Lung (tissue), 12 donors: ENCODE data around the gene YBX1. TPM values are rescaled to one million over a fixed set of nuclear protein-coding genes. Genes with fewer than 3 reads are reported as not detected.

Experiments
- ATAC-seq: fragments of 200-7000 bp; cut with Tn5 transposase; one replicate; pipeline ENCODE4 v1.9.1; 2020; ENCODE audit warnings: moderate number of reproducible peaks; ENCODE audit not compliant: insufficient read depth, low FRiP score
- DNase-seq, 3 donors: peaks; one replicate each; pipeline ENCODE4 v3.0.0-alpha.2; 2013 to 2017
- H3K27ac ChIP-seq, 2 donors: one replicate each; pipeline ENCODE4 v1.5.1; 2013; ENCODE audit warnings: mild to moderate bottlenecking in 2 of 2, moderate library complexity in 2 of 2, control low read depth in 1 of 2, inconsistent platforms in 1 of 2, low read depth in 1 of 2, low read length in 1 of 2
- H3K27me3 ChIP-seq, 3 donors: one replicate each; pipeline ENCODE4 v1.5.1; 2013; ENCODE audit warnings: low read length in 2 of 3; ENCODE audit not compliant: control insufficient read depth in 3 of 3, insufficient read depth in 3 of 3
- H3K36me3 ChIP-seq, 4 donors: one replicate each; pipeline ENCODE4 v1.5.1; 2013; ENCODE audit warnings: low read length in 4 of 4, mild to moderate bottlenecking in 1 of 4, moderate library complexity in 1 of 4; ENCODE audit not compliant: control insufficient read depth in 4 of 4, insufficient read depth in 4 of 4
- H3K4me1 ChIP-seq, 5 donors: one replicate each; pipeline ENCODE4 v1.5.1; 2013; ENCODE audit warnings: low read length in 5 of 5, mild to moderate bottlenecking in 2 of 5, moderate library complexity in 1 of 5; ENCODE audit not compliant: control insufficient read depth in 5 of 5, insufficient read depth in 5 of 5
- H3K4me3 ChIP-seq: one replicate; pipeline ENCODE4 v1.5.1; 2013; ENCODE audit warnings: mild to moderate bottlenecking, control low read depth, moderate library complexity
- H3K9ac ChIP-seq, 2 donors: one replicate each; pipeline ENCODE4 v1.5.1; 2013; ENCODE audit warnings: low read length in 2 of 2, control low read depth in 1 of 2; ENCODE audit not compliant: insufficient read depth in 1 of 2
- H3K9me3 ChIP-seq, 4 donors: one replicate each; pipeline ENCODE4 v1.5.1; 2013; ENCODE audit warnings: low read length in 3 of 4, mild to moderate bottlenecking in 1 of 4, moderate library complexity in 1 of 4; ENCODE audit not compliant: control insufficient read depth in 4 of 4, insufficient read depth in 3 of 4
- CTCF ChIP-seq: IDR thresholded peaks from 2 replicates; pipeline ENCODE4 v1.5.1; 2012; ENCODE audit warnings: mild to moderate bottlenecking; ENCODE audit errors: control extremely low read depth, extremely low read depth
- WGBS, 2 donors: extraction: QIAGEN DNeasy Blood & Tissue Kit; methylation state at CpG; one replicate each; pipeline ENCODE4 v1.1.7; 2013; 5-methylcytosine and 5-hydroxymethylcytosine counted together
- polyA plus RNA-seq, 2 donors: library from polyadenylated mRNA; stranded (reverse); fragments of 200-250 nt; gene quantifications; one replicate each; pipeline ENCODE4 v1.2.1, GENCODE V29; 2013
- total RNA-seq, 2 donors: library from RNA; depleted of rRNA in 1 of 2; stranded (reverse); fragments of >200 nt in 1 of 2; gene quantifications; one replicate each; pipeline ENCODE4 v1.2.1, GENCODE V29; 2014 to 2021
- donor health status: control.
- donor health status: control.
- donor health status: Bipolar disorder and iron deficiency.
- donor health status: healthy.
- donor health status: DM: yes; HTN: yes; CAD: no.

The YBX1 gene
- total and polyA plus RNA-seq, 4 donors = 298 to 617 (median 588) TPM

- H3K9me3 ChIP-seq = no peaks in the 10 kb centered on the region
- H3K4me1 ChIP-seq = peaks cover 0 to 28% (median 0%) of the 10 kb centered on the region in 5 donors
- no peak for TF ChIP-seq CTCF
- H3K9ac ChIP-seq = no peak overlapping the region
- DNase-seq = no peak
- H3K4me3 ChIP-seq = no peak overlapping the region
- H3K27ac ChIP-seq = no peak overlapping the region
- 20 to 27% methylated on average over 5 of the region's 5 CpGs for WGBS, 2 donors
- H3K27me3 ChIP-seq = no peaks in the 10 kb centered on the region
- H3K36me3 ChIP-seq = no peaks in the 10 kb centered on the region
- ATAC-seq = no peak
Observed at GRCh38 chr1:42737257-42737656, 55.0 kb downstream of the YBX1 start.

GRCh38 chr1:42737986-42738677, 55.9 kb downstream of the YBX1 start:
- Histone ChIP-seq H3K27ac (no peak overlapping the region), H3K27me3 (no peaks in the 10 kb centered on the region), H3K9me3 (no peaks in the 10 kb centered on the region), H3K4me1 (peaks cover 0 to 28% (median 0%) of the 10 kb centered on the region in 5 donors), H3K36me3 (no peaks in the 10 kb centered on the region), H3K4me3 (no peak overlapping the region), H3K9ac (no peak overlapping the region)
- no peak for DNase-seq
- no peak for TF ChIP-seq CTCF
- WGBS, 2 donors = 89 to 90% methylated on average over 21 of the region's 21 CpGs
- ATAC-seq = no peak

GRCh38 chr1:42738678-42739226, 56.5 kb downstream of the YBX1 start:
- Histone ChIP-seq H3K9me3 (no peaks in the 10 kb centered on the region), H3K4me1 (peaks cover 0 to 28% (median 0%) of the 10 kb centered on the region in 5 donors), H3K4me3 (no peak overlapping the region), H3K36me3 (no peaks in the 10 kb centered on the region), H3K9ac (no peak overlapping the region), H3K27me3 (no peaks in the 10 kb centered on the region), H3K27ac (no peak overlapping the region)
- 83 to 93% methylated on average over 8 of the region's 8 CpGs for WGBS, 2 donors
- no peak for TF ChIP-seq CTCF
- DNase-seq (no peak), ATAC-seq (no peak)
